Smooth muscle cell (in vitro differentiated cells): Measurements from ENCODE around the gene CYP26A1. TPM values are rescaled to one million over a fixed set of nuclear protein-coding genes. Genes with fewer than 3 reads are reported as not detected.

Experiments
- DNase-seq: peaks from one replicate; lab custom pipeline; 2025; ENCODE audit not compliant: unreplicated experiment; lab: John Stamatoyannopoulos, UW
- H2AFZ ChIP-seq: fragments of 200-600 bp; sonication (generic); 2 replicates; pipeline ENCODE4 v1.6.0; 2016; ENCODE audit warnings: antibody characterized with exemption, low read depth, mild to moderate bottlenecking
- H3F3A ChIP-seq: fragments of 200-600 bp; sonication (generic); 2 replicates; pipeline ENCODE4 v1.6.0; 2017; ENCODE audit warnings: antibody characterized with exemption, low read depth
- H3K27ac ChIP-seq: fragments of 200-600 bp; sonication (generic); 2 replicates; pipeline ENCODE4 v1.5.1; 2016; ENCODE audit warnings: low read depth, mild to moderate bottlenecking
- H3K27me3 ChIP-seq: fragments of 200-600 bp; sonication (generic); 2 replicates; pipeline ENCODE4 v1.6.1; 2016; ENCODE audit warnings: low read depth, mild to moderate bottlenecking
- H3K36me3 ChIP-seq: fragments of 200-600 bp; sonication (generic); 2 replicates; pipeline ENCODE4 v1.5.1; 2016; ENCODE audit warnings: low read depth
- H3K4me1 ChIP-seq: fragments of 200-600 bp; sonication (generic); 2 replicates; pipeline ENCODE4 v1.5.1; 2016; ENCODE audit warnings: low read depth
- H3K4me2 ChIP-seq: fragments of 200-600 bp; sonication (generic); 2 replicates; pipeline ENCODE4 v1.6.0; 2016; ENCODE audit warnings: mild to moderate bottlenecking
- H3K4me3 ChIP-seq: fragments of 200-600 bp; sonication (generic); 2 replicates; pipeline ENCODE4 v1.5.1; 2016; ENCODE audit warnings: mild to moderate bottlenecking
- H3K79me2 ChIP-seq: fragments of 200-600 bp; sonication (generic); 2 replicates; pipeline ENCODE4 v1.6.0; 2016; ENCODE audit warnings: low read depth, mild to moderate bottlenecking
- H3K9ac ChIP-seq: fragments of 200-600 bp; sonication (generic); 2 replicates; pipeline ENCODE4 v1.6.0; 2016; ENCODE audit warnings: low read depth
- H3K9me3 ChIP-seq: fragments of 200-600 bp; sonication (generic); replicated peaks from 2 replicates; pipeline ENCODE4 v1.5.1; 2016; ENCODE audit warnings: low read depth
- H4K20me1 ChIP-seq: fragments of 200-600 bp; sonication (generic); 2 replicates; pipeline ENCODE4 v1.6.0; 2016; ENCODE audit warnings: low read depth
- WGBS: methylation state at CpG from one replicate; pipeline ENCODE4 v1.1.7; 2016; ENCODE audit warnings: low lambda C conversion rate; 5-methylcytosine and 5-hydroxymethylcytosine counted together
- polyA plus RNA-seq: library from polyadenylated mRNA; unstranded; fragments of >200 nt; fragmentation: Nextera tagmentation; extraction: Ambion mirVana; gene quantifications from 2 replicates; pipeline ENCODE4 v1.2.1, GENCODE V29; 2016
- total RNA-seq: library from RNA; depleted of rRNA; stranded (reverse); fragments of >200 nt; gene quantifications from 2 replicates; pipeline ENCODE4 v1.2.3, GENCODE V29; 2014
- TF ChIP-seq, protein P1 (sequence below): fragments of 200-600 bp; sonication (generic); IDR thresholded peaks from 2 replicates; pipeline ENCODE4 v1.5.1; 2017; ENCODE audit warnings: borderline replicate concordance, mild to moderate bottlenecking, antibody characterized with exemption; ENCODE audit not compliant: insufficient read depth, poor library complexity, severe bottlenecking

The CYP26A1 gene
- total and polyA plus RNA-seq, 2 experiments from 2014 or later: 0.14 TPM; not detected in 1

DNA sequence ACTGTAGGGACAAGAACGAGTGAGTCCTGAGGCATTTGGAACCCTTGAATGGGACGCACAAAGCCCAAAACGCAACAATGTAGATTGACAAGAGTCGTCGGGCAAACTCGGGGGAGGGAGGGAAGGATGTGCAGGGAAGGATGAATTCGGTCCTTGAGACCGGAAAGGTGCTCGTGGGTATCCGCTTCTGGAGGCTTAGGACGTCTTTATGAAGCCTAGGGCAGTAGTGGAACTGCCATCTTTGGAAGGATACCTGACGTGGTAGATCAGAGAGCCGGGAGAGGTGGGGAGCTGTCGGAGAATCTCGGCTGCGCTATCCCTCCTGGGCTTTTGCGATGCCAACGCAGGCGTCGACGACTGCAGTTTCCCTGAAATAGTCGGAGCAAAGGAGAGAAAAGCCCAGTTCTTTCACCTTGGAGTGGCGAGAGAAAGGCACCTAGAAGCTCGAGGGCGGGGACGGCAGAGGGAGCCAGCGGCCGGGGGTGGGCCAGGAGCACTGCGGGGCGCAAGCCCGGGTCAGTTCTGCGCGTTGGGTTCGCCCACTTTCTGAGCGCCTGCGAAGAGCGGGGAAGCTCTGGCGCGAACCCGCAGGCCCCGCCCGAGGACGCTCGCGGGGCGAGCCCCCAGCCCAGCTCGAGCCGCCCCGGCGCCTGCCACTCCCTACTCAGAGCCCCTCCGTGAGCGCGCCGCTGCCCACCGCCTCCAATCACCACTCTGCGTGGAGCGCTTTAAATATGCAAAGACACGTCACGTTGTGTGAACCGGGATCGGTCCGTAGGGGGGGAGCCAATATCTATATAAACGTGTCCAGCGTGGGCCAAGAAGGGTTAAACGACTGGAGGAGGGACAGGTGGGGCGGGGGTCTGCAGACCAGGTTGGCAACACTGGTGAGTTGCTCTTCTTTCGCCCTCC, 13.5 kb upstream of the CYP26A1 start, which contains the start of gene CYP26C1:
TSS of gene CYP26C1 (plus strand) at position 824 of the 912 bp plus-strand sequence. CDS start 466 bp downstream, outside the sequence.
- Histone ChIP-seq H3K27ac (no peak within 1 kb of the TSS), H3K4me1 (peaks cover 9% of the 10 kb centered on the region), H3K36me3 (no peaks in the 10 kb centered on the region), H3K4me2 (no peak within 1 kb of the TSS), H3K9ac (no peak within 1 kb of the TSS), H2AFZ (no peak within 1 kb of the TSS), H3K4me3 (no peak within 1 kb of the TSS), H4K20me1 (no peaks in the 10 kb centered on the region), H3K9me3 (no peaks in the 10 kb centered on the region), H3K27me3 (peaks cover 93% of the 10 kb centered on the region), H3K79me2 (no peaks in the 10 kb centered on the region), H3F3A (no peaks in the 10 kb centered on the region)
- WGBS: 47% methylated on average over 39 of the region's 67 CpGs
- TF ChIP-seq, protein P1, sequence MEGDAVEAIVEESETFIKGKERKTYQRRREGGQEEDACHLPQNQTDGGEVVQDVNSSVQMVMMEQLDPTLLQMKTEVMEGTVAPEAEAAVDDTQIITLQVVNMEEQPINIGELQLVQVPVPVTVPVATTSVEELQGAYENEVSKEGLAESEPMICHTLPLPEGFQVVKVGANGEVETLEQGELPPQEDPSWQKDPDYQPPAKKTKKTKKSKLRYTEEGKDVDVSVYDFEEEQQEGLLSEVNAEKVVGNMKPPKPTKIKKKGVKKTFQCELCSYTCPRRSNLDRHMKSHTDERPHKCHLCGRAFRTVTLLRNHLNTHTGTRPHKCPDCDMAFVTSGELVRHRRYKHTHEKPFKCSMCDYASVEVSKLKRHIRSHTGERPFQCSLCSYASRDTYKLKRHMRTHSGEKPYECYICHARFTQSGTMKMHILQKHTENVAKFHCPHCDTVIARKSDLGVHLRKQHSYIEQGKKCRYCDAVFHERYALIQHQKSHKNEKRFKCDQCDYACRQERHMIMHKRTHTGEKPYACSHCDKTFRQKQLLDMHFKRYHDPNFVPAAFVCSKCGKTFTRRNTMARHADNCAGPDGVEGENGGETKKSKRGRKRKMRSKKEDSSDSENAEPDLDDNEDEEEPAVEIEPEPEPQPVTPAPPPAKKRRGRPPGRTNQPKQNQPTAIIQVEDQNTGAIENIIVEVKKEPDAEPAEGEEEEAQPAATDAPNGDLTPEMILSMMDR: no peak
- DNase-seq: no peak

DNA sequence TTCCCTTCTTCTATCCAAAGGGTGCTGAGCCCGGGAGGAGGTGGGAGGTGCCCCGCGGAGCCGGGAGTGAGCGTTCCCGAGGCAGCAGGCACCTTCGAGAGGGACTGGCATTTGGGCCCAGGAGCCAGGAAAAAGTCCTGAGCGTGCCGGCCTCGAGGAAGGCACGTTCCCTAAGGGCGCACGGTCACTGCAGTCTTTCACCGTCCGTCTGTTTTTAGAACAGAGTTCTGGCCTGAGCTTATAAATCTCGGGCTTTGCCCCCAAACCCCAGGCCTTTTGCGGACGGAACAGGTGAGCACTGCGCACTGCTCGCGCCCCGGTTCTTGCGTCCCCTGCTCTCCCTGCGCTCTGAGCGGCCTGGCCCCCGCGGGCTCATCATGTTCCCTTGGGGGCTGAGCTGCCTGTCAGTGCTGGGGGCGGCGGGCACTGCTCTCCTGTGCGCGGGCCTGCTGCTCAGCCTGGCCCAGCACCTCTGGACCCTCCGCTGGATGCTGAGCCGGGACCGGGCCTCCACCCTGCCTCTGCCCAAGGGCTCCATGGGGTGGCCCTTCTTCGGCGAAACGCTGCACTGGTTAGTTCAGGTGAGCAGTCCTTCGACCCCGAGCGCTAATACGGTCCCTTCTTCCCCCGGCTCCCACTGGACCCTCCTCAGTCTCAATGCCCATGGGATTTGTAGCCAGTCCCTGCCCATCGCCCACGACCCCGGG, 12.7 kb upstream of the CYP26A1 start:
- H3K4me2 ChIP-seq: no peak overlapping the region
- WGBS: 61% methylated on average over 45 of the region's 45 CpGs
- H3K4me3 ChIP-seq: no peak overlapping the region
- no peaks in the 10 kb centered on the region for H3F3A ChIP-seq
- H3K9me3 ChIP-seq: no peaks in the 10 kb centered on the region
- H3K36me3 ChIP-seq: no peaks in the 10 kb centered on the region
- no peaks in the 10 kb centered on the region for H4K20me1 ChIP-seq
- no peak overlapping the region for H2AFZ ChIP-seq
- peaks cover 93% of the 10 kb centered on the region for H3K27me3 ChIP-seq
- H3K79me2 ChIP-seq: no peaks in the 10 kb centered on the region
- H3K9ac ChIP-seq: no peak overlapping the region
- peaks cover 3% of the 10 kb centered on the region for H3K4me1 ChIP-seq
- DNase-seq: no peak
- TF ChIP-seq, protein P1: no peak
- H3K27ac ChIP-seq: no peak overlapping the region

DNA sequence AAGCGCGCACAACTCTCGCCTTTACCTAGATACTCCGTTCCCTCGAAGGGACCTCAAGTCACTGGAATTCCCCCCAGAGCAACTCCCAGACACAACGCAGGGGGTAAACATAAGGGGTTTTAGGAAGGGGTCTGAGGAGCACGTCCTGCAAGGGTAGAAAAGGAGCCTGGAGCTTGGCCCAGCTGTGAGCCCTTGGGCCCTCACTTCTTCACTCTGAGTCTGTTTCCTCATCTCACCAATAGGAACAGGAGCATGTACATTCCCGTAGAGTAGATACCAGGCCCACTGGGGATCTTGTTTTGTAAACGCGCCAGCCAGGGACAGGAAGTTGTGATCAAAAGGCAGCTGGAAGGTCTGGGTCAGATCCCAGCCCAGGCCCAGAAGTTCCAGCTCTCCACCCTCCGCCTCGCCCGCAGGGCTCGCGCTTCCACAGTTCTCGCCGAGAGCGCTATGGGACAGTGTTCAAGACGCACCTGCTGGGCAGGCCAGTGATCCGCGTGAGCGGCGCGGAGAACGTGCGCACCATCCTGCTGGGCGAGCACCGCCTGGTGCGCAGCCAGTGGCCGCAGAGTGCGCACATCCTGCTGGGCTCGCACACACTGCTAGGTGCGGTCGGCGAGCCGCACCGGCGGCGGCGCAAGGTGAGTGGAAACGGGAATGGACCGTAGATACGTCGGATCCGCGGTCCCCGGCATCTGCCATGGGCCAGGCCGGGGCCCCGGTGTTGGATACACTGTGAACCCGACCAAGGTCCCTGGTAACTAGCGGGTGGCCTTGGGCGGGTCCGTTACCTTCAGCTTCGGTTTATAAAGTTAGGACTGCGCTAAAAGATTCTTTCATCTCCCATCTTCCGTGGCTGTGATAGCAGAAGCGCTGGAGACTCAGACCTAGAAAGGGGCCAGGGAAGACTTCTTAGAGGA, 11.8 kb upstream of the CYP26A1 start:
- Histone ChIP-seq H3K4me3 (no peak overlapping the region), H3K27me3 (peaks cover 98% of the 10 kb centered on the region), H4K20me1 (no peaks in the 10 kb centered on the region), H2AFZ (no peak overlapping the region), H3K9me3 (no peaks in the 10 kb centered on the region), H3K9ac (no peak overlapping the region), H3K27ac (no peak overlapping the region), H3K79me2 (no peaks in the 10 kb centered on the region), H3F3A (no peaks in the 10 kb centered on the region), H3K4me2 (peak overlapping the region; percentile 47), H3K36me3 (no peaks in the 10 kb centered on the region), H3K4me1 (no peaks in the 10 kb centered on the region)
- 74% methylated on average over 57 of the region's 57 CpGs for WGBS
- TF ChIP-seq, protein P1: no peak
- DNase-seq: no peak
